GM23338 (cell line): ENCODE measurements around the gene CRELD1. TPM values are rescaled to one million over a fixed set of nuclear protein-coding genes. Genes with fewer than 3 reads are reported as not detected.

Experiments
- ATAC-seq: fragments of 200-7000 bp; cut with Tn5 transposase; 3 replicates; pipeline ENCODE4 v1.9.1; 2020
- DNase-seq: peaks from one replicate; pipeline ENCODE4 v3.0.0-alpha.2; 2015; ENCODE audit warnings: low spot score
- H2AFZ ChIP-seq: fragments of 200-600 bp; sonication (generic); 2 replicates; pipeline ENCODE4 v1.8.0; 2016; ENCODE audit warnings: antibody characterized with exemption, mild to moderate bottlenecking, moderate library complexity
- H3F3A ChIP-seq: fragments of 200-600 bp; sonication (generic); replicated peaks from 2 replicates; pipeline ENCODE4 v1.8.0; 2017; ENCODE audit warnings: antibody characterized with exemption, mixed run types, low read depth
- H3K27ac ChIP-seq: fragments of 200-600 bp; sonication (generic); 2 replicates; pipeline ENCODE4 v1.6.1; 2016; ENCODE audit warnings: low read depth
- H3K27me3 ChIP-seq: fragments of 200-600 bp; sonication (generic); 2 replicates; pipeline ENCODE4 v1.8.0; 2016; ENCODE audit warnings: mild to moderate bottlenecking, mixed run types, moderate library complexity; ENCODE audit not compliant: insufficient read depth
- H3K36me3 ChIP-seq: fragments of 200-600 bp; sonication (generic); 2 replicates; pipeline ENCODE4 v1.8.0; 2016; ENCODE audit warnings: mild to moderate bottlenecking; ENCODE audit not compliant: insufficient read depth
- H3K4me1 ChIP-seq: fragments of 200-600 bp; sonication (generic); 2 replicates; pipeline ENCODE4 v1.8.0; 2016; ENCODE audit warnings: mild to moderate bottlenecking, moderate library complexity; ENCODE audit not compliant: insufficient read depth
- H3K4me2 ChIP-seq: fragments of 200-600 bp; sonication (generic); 2 replicates; pipeline ENCODE4 v1.7.1; 2017; ENCODE audit warnings: mixed run types
- H3K4me3 ChIP-seq: fragments of 200-600 bp; sonication (generic); 2 replicates; pipeline ENCODE4 v1.6.1; 2016; ENCODE audit warnings: mixed run types
- H3K79me2 ChIP-seq: fragments of 200-600 bp; sonication (generic); replicated peaks from 2 replicates; pipeline ENCODE4 v1.8.0; 2017; ENCODE audit warnings: mild to moderate bottlenecking; ENCODE audit not compliant: insufficient read depth
- H3K9me2 ChIP-seq: fragments of 200-600 bp; sonication (generic); 2 replicates; pipeline ENCODE4 v1.8.0; 2017; ENCODE audit not compliant: insufficient read depth
- H4K20me1 ChIP-seq: fragments of 200-600 bp; sonication (generic); replicated peaks from 2 replicates; pipeline ENCODE4 v1.8.0; 2017; ENCODE audit warnings: mild to moderate bottlenecking; ENCODE audit not compliant: insufficient read depth
- H3K27ac Mint-ChIP-seq: 2 replicates; pipeline ENCODE4 v1.8.0; 2020; ENCODE audit warnings: inconsistent platforms, mild to moderate bottlenecking, moderate library complexity, mixed read lengths
- H3K27me3 Mint-ChIP-seq: 3 replicates; pipeline ENCODE4 v1.8.0; 2022; ENCODE audit warnings: low read depth, mild to moderate bottlenecking, moderate library complexity, mixed read lengths, inconsistent platforms; ENCODE audit not compliant: insufficient read depth, poor library complexity
- H3K36me3 Mint-ChIP-seq: 3 replicates; pipeline ENCODE4 v1.8.0; 2021; ENCODE audit warnings: low read depth, mild to moderate bottlenecking, inconsistent platforms, moderate library complexity, mixed read lengths
- H3K4me1 Mint-ChIP-seq: 3 replicates; pipeline ENCODE4 v1.8.0; 2020; ENCODE audit warnings: mild to moderate bottlenecking, inconsistent platforms, mixed read lengths
- H3K4me3 Mint-ChIP-seq: 3 replicates; pipeline ENCODE4 v1.8.0; 2021; ENCODE audit warnings: moderate library complexity, mild to moderate bottlenecking, inconsistent platforms, mixed read lengths
- H3K9me3 Mint-ChIP-seq: 3 replicates; pipeline ENCODE4 v1.8.0; 2020; ENCODE audit warnings: moderate library complexity, mild to moderate bottlenecking, inconsistent platforms, mixed read lengths
- CREB1 ChIP-seq: fragments of 250-450 bp; sonication (Bioruptor Pico); IDR thresholded peaks from 2 replicates; pipeline ENCODE4 v1.5.0; 2020; ENCODE audit warnings: low read depth, mild to moderate bottlenecking, moderate library complexity
- ETS1 ChIP-seq: IDR thresholded peaks from 2 replicates; pipeline ENCODE4 v1.6.1; 2016; ENCODE audit warnings: antibody characterized with exemption
- EZH2 ChIP-seq: fragments of 200-600 bp; sonication (generic); IDR thresholded peaks from one replicate; pipeline ENCODE4 v1.8.0; 2017; ENCODE audit warnings: antibody characterized with exemption, mild to moderate bottlenecking, low read depth; ENCODE audit not compliant: unreplicated experiment
- EZH2phosphoT487 ChIP-seq: fragments of 200-600 bp; sonication (generic); IDR thresholded peaks from one replicate; pipeline ENCODE4 v1.8.1; 2018; ENCODE audit warnings: antibody characterized with exemption; ENCODE audit not compliant: unreplicated experiment
- JUNB ChIP-seq: IDR thresholded peaks from one replicate; pipeline ENCODE4 v1.6.1; 2016; ENCODE audit warnings: antibody characterized with exemption; ENCODE audit not compliant: unreplicated experiment
- NANOG ChIP-seq: IDR thresholded peaks from 2 replicates; pipeline ENCODE4 v1.6.1; 2016; ENCODE audit warnings: antibody characterized with exemption, borderline replicate concordance
- POLR2AphosphoS5 ChIP-seq: IDR thresholded peaks from 2 replicates; pipeline ENCODE4 v1.6.1; 2016; ENCODE audit warnings: antibody characterized with exemption, low read depth
- STAT1 ChIP-seq: IDR thresholded peaks from one replicate; pipeline ENCODE4 v1.6.1; 2016; ENCODE audit warnings: antibody characterized with exemption; ENCODE audit not compliant: unreplicated experiment
- ZNF114 ChIP-seq: fragments of 250-450 bp; sonication (Bioruptor Pico); IDR thresholded peaks from 2 replicates; pipeline ENCODE4 v1.5.0; 2020; ENCODE audit warnings: mild to moderate bottlenecking, moderate library complexity
- ZNF331 ChIP-seq: fragments of 250-450 bp; sonication (Bioruptor Pico); IDR thresholded peaks from 2 replicates; pipeline ENCODE4 v1.5.0; 2020; ENCODE audit warnings: low read depth, mild to moderate bottlenecking, moderate library complexity
- long read RNA-seq: library from polyadenylated mRNA; unstranded; transcript quantifications from one replicate; pipeline ENCODE4 v2.0.0, GENCODE V29; 2020; ENCODE audit not compliant: unreplicated experiment
- polyA plus RNA-seq: library from polyadenylated mRNA; unstranded; fragments of >200 nt; fragmentation: Nextera tagmentation; extraction: Ambion mirVana; gene quantifications from 2 replicates; pipeline ENCODE4 v1.2.1, GENCODE V29; 2016
- total RNA-seq: library from RNA; depleted of rRNA; stranded (reverse); fragments of >200 nt; shearing (Covaris generic); gene quantifications from 2 replicates; pipeline ENCODE4 v1.2.3, GENCODE V29; 2014; rRNA removed
- TF ChIP-seq, protein P1 (sequence below): fragments of 250-450 bp; sonication (Bioruptor Pico); IDR thresholded peaks from 2 replicates; pipeline ENCODE4 v1.5.0; 2020; ENCODE audit warnings: mild to moderate bottlenecking, moderate library complexity
- TF ChIP-seq, protein P2 (sequence below), 2 experiments: fragments of 200-600 bp in 1 of 2; sonication (generic) in 1 of 2; conservative IDR thresholded peaks; 2 replicates each; pipeline versions ENCODE4 v1.5.1 to v1.6.1; 2016 to 2017; ENCODE audit warnings: antibody characterized with exemption in 2 of 2, low read depth in 2 of 2, mild to moderate bottlenecking in 2 of 2, moderate library complexity in 1 of 2
- TF ChIP-seq, protein P3 (sequence below): IDR thresholded peaks from one replicate; pipeline ENCODE4 v1.6.1; 2018; ENCODE audit warnings: antibody characterized with exemption; ENCODE audit not compliant: unreplicated experiment

CRELD1 gene
- total RNA-seq (8.4 and 11.5 TPM in 2 replicates), polyA plus RNA-seq (13.1 and 14.3 TPM in 2 replicates)
- long read RNA-seq, partial matches to known transcripts, result 0 of 10 reads
- long read RNA-seq, other reads (novel, unspliced or antisense), result 2 of 10 reads

- peak within 1 kb of the TSS; percentile 93 for H3K4me2 ChIP-seq
- H3K27ac ChIP-seq, result no peak within 1 kb of the TSS
- H3K36me3 Mint-ChIP-seq, result peaks cover 22% of the 10 kb centered on the region
- peak; percentile 95 for DNase-seq
- H3K9me3 Mint-ChIP-seq, result peaks cover 12% of the 10 kb centered on the region; the same call in 2 of the 3 replicates
- peak within 1 kb of the TSS; percentile 89 for H3K4me3 Mint-ChIP-seq
- H3K27ac Mint-ChIP-seq, result peak within 1 kb of the TSS; percentile 92
- peaks cover 5% of the 10 kb centered on the region for H3K4me1 ChIP-seq
- no peaks in the 10 kb centered on the region for H3K9me2 ChIP-seq
- TF ChIP-seq EZH2phosphoT487 (no peak), JUNB (no peak), ETS1 (no peak; the same call in 1 of the 2 replicates), POLR2AphosphoS5 (peak; percentile 83), ZNF331 (CRISPR knock-in tag) (no peak), CREB1 (CRISPR knock-in tag) (peak; percentile 91), STAT1 (no peak), EZH2 (no peak), NANOG (no peak), ZNF114 (no peak)
- TF ChIP-seq, protein P1, sequence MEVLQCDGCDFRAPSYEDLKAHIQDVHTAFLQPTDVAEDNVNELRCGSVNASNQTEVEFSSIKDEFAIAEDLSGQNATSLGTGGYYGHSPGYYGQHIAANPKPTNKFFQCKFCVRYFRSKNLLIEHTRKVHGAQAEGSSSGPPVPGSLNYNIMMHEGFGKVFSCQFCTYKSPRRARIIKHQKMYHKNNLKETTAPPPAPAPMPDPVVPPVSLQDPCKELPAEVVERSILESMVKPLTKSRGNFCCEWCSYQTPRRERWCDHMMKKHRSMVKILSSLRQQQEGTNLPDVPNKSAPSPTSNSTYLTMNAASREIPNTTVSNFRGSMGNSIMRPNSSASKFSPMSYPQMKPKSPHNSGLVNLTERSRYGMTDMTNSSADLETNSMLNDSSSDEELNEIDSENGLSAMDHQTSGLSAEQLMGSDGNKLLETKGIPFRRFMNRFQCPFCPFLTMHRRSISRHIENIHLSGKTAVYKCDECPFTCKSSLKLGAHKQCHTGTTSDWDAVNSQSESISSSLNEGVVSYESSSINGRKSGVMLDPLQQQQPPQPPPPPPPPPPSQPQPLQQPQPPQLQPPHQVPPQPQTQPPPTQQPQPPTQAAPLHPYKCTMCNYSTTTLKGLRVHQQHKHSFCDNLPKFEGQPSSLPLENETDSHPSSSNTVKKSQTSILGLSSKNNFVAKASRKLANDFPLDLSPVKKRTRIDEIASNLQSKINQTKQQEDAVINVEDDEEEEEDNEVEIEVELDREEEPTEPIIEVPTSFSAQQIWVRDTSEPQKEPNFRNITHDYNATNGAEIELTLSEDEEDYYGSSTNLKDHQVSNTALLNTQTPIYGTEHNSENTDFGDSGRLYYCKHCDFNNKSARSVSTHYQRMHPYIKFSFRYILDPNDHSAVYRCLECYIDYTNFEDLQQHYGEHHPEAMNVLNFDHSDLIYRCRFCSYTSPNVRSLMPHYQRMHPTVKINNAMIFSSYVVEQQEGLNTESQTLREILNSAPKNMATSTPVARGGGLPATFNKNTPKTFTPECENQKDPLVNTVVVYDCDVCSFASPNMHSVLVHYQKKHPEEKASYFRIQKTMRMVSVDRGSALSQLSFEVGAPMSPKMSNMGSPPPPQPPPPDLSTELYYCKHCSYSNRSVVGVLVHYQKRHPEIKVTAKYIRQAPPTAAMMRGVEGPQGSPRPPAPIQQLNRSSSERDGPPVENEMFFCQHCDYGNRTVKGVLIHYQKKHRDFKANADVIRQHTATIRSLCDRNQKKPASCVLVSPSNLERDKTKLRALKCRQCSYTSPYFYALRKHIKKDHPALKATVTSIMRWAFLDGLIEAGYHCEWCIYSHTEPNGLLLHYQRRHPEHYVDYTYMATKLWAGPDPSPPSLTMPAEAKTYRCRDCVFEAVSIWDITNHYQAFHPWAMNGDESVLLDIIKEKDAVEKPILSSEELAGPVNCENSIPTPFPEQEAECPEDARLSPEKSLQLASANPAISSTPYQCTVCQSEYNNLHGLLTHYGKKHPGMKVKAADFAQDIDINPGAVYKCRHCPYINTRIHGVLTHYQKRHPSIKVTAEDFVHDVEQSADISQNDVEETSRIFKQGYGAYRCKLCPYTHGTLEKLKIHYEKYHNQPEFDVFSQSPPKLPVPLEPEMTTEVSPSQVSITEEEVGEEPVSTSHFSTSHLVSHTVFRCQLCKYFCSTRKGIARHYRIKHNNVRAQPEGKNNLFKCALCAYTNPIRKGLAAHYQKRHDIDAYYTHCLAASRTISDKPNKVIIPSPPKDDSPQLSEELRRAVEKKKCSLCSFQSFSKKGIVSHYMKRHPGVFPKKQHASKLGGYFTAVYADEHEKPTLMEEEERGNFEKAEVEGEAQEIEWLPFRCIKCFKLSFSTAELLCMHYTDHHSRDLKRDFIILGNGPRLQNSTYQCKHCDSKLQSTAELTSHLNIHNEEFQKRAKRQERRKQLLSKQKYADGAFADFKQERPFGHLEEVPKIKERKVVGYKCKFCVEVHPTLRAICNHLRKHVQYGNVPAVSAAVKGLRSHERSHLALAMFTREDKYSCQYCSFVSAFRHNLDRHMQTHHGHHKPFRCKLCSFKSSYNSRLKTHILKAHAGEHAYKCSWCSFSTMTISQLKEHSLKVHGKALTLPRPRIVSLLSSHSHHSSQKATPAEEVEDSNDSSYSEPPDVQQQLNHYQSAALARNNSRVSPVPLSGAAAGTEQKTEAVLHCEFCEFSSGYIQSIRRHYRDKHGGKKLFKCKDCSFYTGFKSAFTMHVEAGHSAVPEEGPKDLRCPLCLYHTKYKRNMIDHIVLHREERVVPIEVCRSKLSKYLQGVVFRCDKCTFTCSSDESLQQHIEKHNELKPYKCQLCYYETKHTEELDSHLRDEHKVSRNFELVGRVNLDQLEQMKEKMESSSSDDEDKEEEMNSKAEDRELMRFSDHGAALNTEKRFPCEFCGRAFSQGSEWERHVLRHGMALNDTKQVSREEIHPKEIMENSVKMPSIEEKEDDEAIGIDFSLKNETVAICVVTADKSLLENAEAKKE (CRISPR knock-in tag), result no peak
- TF ChIP-seq, protein P2, sequence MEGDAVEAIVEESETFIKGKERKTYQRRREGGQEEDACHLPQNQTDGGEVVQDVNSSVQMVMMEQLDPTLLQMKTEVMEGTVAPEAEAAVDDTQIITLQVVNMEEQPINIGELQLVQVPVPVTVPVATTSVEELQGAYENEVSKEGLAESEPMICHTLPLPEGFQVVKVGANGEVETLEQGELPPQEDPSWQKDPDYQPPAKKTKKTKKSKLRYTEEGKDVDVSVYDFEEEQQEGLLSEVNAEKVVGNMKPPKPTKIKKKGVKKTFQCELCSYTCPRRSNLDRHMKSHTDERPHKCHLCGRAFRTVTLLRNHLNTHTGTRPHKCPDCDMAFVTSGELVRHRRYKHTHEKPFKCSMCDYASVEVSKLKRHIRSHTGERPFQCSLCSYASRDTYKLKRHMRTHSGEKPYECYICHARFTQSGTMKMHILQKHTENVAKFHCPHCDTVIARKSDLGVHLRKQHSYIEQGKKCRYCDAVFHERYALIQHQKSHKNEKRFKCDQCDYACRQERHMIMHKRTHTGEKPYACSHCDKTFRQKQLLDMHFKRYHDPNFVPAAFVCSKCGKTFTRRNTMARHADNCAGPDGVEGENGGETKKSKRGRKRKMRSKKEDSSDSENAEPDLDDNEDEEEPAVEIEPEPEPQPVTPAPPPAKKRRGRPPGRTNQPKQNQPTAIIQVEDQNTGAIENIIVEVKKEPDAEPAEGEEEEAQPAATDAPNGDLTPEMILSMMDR (conservative IDR thresholded peaks at IDR 0.05; ENCODE audit: low read depth in 2 of 2), result no peak
- TF ChIP-seq, protein P3, sequence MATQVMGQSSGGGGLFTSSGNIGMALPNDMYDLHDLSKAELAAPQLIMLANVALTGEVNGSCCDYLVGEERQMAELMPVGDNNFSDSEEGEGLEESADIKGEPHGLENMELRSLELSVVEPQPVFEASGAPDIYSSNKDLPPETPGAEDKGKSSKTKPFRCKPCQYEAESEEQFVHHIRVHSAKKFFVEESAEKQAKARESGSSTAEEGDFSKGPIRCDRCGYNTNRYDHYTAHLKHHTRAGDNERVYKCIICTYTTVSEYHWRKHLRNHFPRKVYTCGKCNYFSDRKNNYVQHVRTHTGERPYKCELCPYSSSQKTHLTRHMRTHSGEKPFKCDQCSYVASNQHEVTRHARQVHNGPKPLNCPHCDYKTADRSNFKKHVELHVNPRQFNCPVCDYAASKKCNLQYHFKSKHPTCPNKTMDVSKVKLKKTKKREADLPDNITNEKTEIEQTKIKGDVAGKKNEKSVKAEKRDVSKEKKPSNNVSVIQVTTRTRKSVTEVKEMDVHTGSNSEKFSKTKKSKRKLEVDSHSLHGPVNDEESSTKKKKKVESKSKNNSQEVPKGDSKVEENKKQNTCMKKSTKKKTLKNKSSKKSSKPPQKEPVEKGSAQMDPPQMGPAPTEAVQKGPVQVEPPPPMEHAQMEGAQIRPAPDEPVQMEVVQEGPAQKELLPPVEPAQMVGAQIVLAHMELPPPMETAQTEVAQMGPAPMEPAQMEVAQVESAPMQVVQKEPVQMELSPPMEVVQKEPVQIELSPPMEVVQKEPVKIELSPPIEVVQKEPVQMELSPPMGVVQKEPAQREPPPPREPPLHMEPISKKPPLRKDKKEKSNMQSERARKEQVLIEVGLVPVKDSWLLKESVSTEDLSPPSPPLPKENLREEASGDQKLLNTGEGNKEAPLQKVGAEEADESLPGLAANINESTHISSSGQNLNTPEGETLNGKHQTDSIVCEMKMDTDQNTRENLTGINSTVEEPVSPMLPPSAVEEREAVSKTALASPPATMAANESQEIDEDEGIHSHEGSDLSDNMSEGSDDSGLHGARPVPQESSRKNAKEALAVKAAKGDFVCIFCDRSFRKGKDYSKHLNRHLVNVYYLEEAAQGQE, result no peak
- H3K27me3 Mint-ChIP-seq, result peaks cover 11% of the 10 kb centered on the region
- no peaks in the 10 kb centered on the region; the same call in 1 of the 2 replicates for H3K79me2 ChIP-seq
- peak within 1 kb of the TSS; percentile 85 for H3K4me3 ChIP-seq
- H3K4me1 Mint-ChIP-seq, result peaks cover 10% of the 10 kb centered on the region
- H3K27me3 ChIP-seq, result peaks cover 8% of the 10 kb centered on the region; the same call in 1 of the 2 replicates
- peaks cover 6% of the 10 kb centered on the region; the same call in 1 of the 2 replicates for H3K36me3 ChIP-seq
- 0 out of 2 replicates have a peak, but pooled peaks cover 5% of the 10 kb centered on the region for H3F3A ChIP-seq
- H4K20me1 ChIP-seq, result no peaks in the 10 kb centered on the region
- ATAC-seq, result peak; percentile 83
- peak within 1 kb of the TSS; percentile 99 for H2AFZ ChIP-seq
These were observed at the start of gene CRELD1 for GRCh38 chr3:9933561-9934234. CRELD1 (plus strand) TSS chr3:9933834; CDS start chr3:9934439, 605 bp downstream.
